ENCODE results near the gene CSDE1. TPM values are rescaled to one million over a fixed set of nuclear protein-coding genes. Genes with fewer than 3 reads are reported as not detected.

The CSDE1 gene
- total RNA-seq, 1 experiment from 2014 or later, result 403 TPM

GRCh38 chr1:114712977-114713376 is 44.8 kb downstream of the CSDE1 start:
- ChIA-PET CTCF (no interaction called here), POLR2A (no interaction called here)
- H3K4me3 Mint-ChIP-seq (ENCODE audit: unreplicated experiment), result no peak overlapping the region
- H3K4me1 ChIP-seq, result peaks cover 4% of the 10 kb centered on the region; the same call in 1 of the 2 replicates
- H3K27ac Mint-ChIP-seq (ENCODE audit: unreplicated experiment), result no peak overlapping the region
- no peaks in the 10 kb centered on the region for H3K4me1 Mint-ChIP-seq (ENCODE audit: low read depth, unreplicated experiment)
- no TSS peak for BruUV-seq (replicated peaks)
- H3K36me3 ChIP-seq (ENCODE audit: control insufficient read depth, insufficient read depth, low read length), result no peaks in the 10 kb centered on the region
- no peak for DNase-seq
- no peaks in the 10 kb centered on the region for H3K9me3 ChIP-seq
- intact Hi-C loops (cut with micrococcal nuclease; ENCODE audit: unreplicated experiment), result no loop called here
- no peaks in the 10 kb centered on the region for H3K27me3 Mint-ChIP-seq (ENCODE audit: insufficient read depth, unreplicated experiment)
- peaks cover 43% of the 10 kb centered on the region for H3K36me3 Mint-ChIP-seq (ENCODE audit: insufficient read depth, unreplicated experiment)
- no peak for TF ChIP-seq CTCF (IDR thresholded peaks at IDR 0.05; ENCODE audit: insufficient read depth in 1 of 2, low read depth in 1 of 2, low read length in 1 of 2, severe bottlenecking in 1 of 2, unreplicated experiment in 1 of 2)
- H3K27me3 ChIP-seq (replicated peaks; ENCODE audit: control insufficient read depth, insufficient read depth, low read length), result no peaks in the 10 kb centered on the region
- no peaks in the 10 kb centered on the region for H3K9me3 Mint-ChIP-seq (ENCODE audit: unreplicated experiment)
- no peak overlapping the region for H3K4me3 ChIP-seq (ENCODE audit: low read depth, low read length)

- POLR2A ChIA-PET, result no interaction called here
These were observed 47.4 kb downstream of the CSDE1 start for GRCh38 chr1:114710360-114710759.

GRCh38 chr1:114707604-114708003 is 50.2 kb downstream of the CSDE1 start:
- Histone ChIP-seq H3K36me3 (ENCODE audit: control insufficient read depth, insufficient read depth, low read length) (no peaks in the 10 kb centered on the region), H3K27me3 (replicated peaks; ENCODE audit: control insufficient read depth, insufficient read depth, low read length) (no peaks in the 10 kb centered on the region), H3K9me3 (no peaks in the 10 kb centered on the region), H3K4me1 (no peaks in the 10 kb centered on the region), H3K4me3 (ENCODE audit: low read depth, low read length) (no peak overlapping the region)
- ChIA-PET POLR2A (interaction anchor here (0.7 kb wide), 1 partner anchor 10 kb away, joined by 5 read pairs; no protein-coding TSS in a partner anchor), CTCF (no interaction called here)
- H3K9me3 Mint-ChIP-seq (ENCODE audit: unreplicated experiment), result no peaks in the 10 kb centered on the region
- H3K27me3 Mint-ChIP-seq (ENCODE audit: insufficient read depth, unreplicated experiment), result no peaks in the 10 kb centered on the region
- H3K4me3 Mint-ChIP-seq (ENCODE audit: unreplicated experiment), result no peak overlapping the region
- TF ChIP-seq CTCF (IDR thresholded peaks at IDR 0.05; ENCODE audit: insufficient read depth in 1 of 2, low read depth in 1 of 2, low read length in 1 of 2, severe bottlenecking in 1 of 2, unreplicated experiment in 1 of 2), result no peak
- H3K36me3 Mint-ChIP-seq (ENCODE audit: insufficient read depth, unreplicated experiment), result peaks cover 32% of the 10 kb centered on the region
- intact Hi-C loops (cut with micrococcal nuclease; ENCODE audit: unreplicated experiment), result no loop called here
- no TSS peak for BruUV-seq (replicated peaks)
- DNase-seq, result no peak
- H3K27ac Mint-ChIP-seq (ENCODE audit: unreplicated experiment), result no peak overlapping the region
- H3K4me1 Mint-ChIP-seq (ENCODE audit: low read depth, unreplicated experiment), result no peaks in the 10 kb centered on the region

More at GRCh38 chr1:114710360-114710759, 47.4 kb downstream of the CSDE1 start:
- Mint-ChIP-seq H3K27ac (ENCODE audit: unreplicated experiment) (no peak overlapping the region), H3K4me3 (ENCODE audit: unreplicated experiment) (no peak overlapping the region), H3K4me1 (ENCODE audit: low read depth, unreplicated experiment) (no peaks in the 10 kb centered on the region), H3K36me3 (ENCODE audit: insufficient read depth, unreplicated experiment) (peaks cover 38% of the 10 kb centered on the region), H3K9me3 (ENCODE audit: unreplicated experiment) (no peaks in the 10 kb centered on the region), H3K27me3 (ENCODE audit: insufficient read depth, unreplicated experiment) (no peaks in the 10 kb centered on the region)
- CTCF ChIA-PET, result no interaction called here
- no peak for TF ChIP-seq CTCF (IDR thresholded peaks at IDR 0.05; ENCODE audit: insufficient read depth in 1 of 2, low read depth in 1 of 2, low read length in 1 of 2, severe bottlenecking in 1 of 2, unreplicated experiment in 1 of 2)
- BruUV-seq (replicated peaks), result no TSS peak
- Histone ChIP-seq H3K27me3 (replicated peaks; ENCODE audit: control insufficient read depth, insufficient read depth, low read length) (no peaks in the 10 kb centered on the region), H3K4me3 (ENCODE audit: low read depth, low read length) (no peak overlapping the region), H3K4me1 (peaks cover under 1% of the 10 kb centered on the region; the same call in 1 of the 2 replicates), H3K9me3 (no peaks in the 10 kb centered on the region), H3K36me3 (ENCODE audit: control insufficient read depth, insufficient read depth, low read length) (no peaks in the 10 kb centered on the region)
- no peak for DNase-seq
- intact Hi-C loops (cut with micrococcal nuclease; ENCODE audit: unreplicated experiment), result no loop called here

All from Caco-2 (cell line).